Endothelial cell of umbilical vein (primary cell): ENCODE data around the gene UBE2D2. TPM values are rescaled to one million over a fixed set of nuclear protein-coding genes. Genes with fewer than 3 reads are reported as not detected.
A peak's percentile ranks its signal among the peaks of the same experiment; 100 is the strongest.
"Not testable (repeated sequence)": the region's sequence is repeated elsewhere in the genome, so short reads cannot be mapped to it uniquely, and the experiment has no call there.

Experiments used
- BruUV-seq: library from RNA; stranded (reverse); fragments of 400-500 nt; replicated peaks from 2 replicates; lab custom pipeline; 2021; lab: Mats Ljungman, UMichigan
- CTCF ChIA-PET: fragments of 300-600, 350-600 bp; sonication (Branson Sonifier 250); formaldehyde crosslinking; loops from one replicate; lab custom pipeline; 2021; ENCODE audit warnings: antibody characterized with exemption, inconsistent platforms; lab: Charles Lee
- POLR2A ChIA-PET: fragments of 300-600, 350-600 bp; sonication (Branson Sonifier 250); formaldehyde crosslinking; loops from one replicate; lab custom pipeline; 2021; ENCODE audit warnings: antibody characterized with exemption, inconsistent platforms; lab: Charles Lee
- DNase-seq: peaks from one replicate; pipeline ENCODE4 v3.0.0-alpha.2; 2011; ENCODE audit warnings: low read depth, low spot score
- FAIRE-seq: peaks from 2 replicates; lab custom pipeline; 2011; peaks lifted over from hg19 to GRCh38; lab: Jason Lieb, UNC
- H2AFZ ChIP-seq: 2 replicates; pipeline ENCODE4 v1.6.0; 2012; ENCODE audit warnings: low read depth, low read length, control low read depth, inconsistent platforms
- H3K27ac ChIP-seq: 2 replicates; pipeline ENCODE4 v1.5.1; 2011; ENCODE audit warnings: low read depth, mild to moderate bottlenecking, control low read depth, low read length, moderate library complexity; ENCODE audit not compliant: insufficient read depth
- H3K27me3 ChIP-seq, 2 experiments: 2 replicates each; pipeline versions ENCODE4 v1.6.0 to v1.6.1; 2011; ENCODE audit warnings: low read length in 2 of 2, mixed read lengths in 1 of 2; ENCODE audit not compliant: control insufficient read depth in 2 of 2, insufficient read depth in 2 of 2
- H3K36me3 ChIP-seq, 2 experiments: 2 replicates in 1 of 2; 3 replicates in 1 of 2; pipeline ENCODE4 v1.5.1; 2011; ENCODE audit warnings: low read length in 2 of 2, mild to moderate bottlenecking in 1 of 2, moderate library complexity in 1 of 2; ENCODE audit not compliant: control insufficient read depth in 2 of 2, insufficient read depth in 2 of 2; ENCODE audit errors: extremely low read depth in 1 of 2
- H3K4me1 ChIP-seq: 3 replicates; pipeline ENCODE4 v1.5.1; 2011; ENCODE audit warnings: mild to moderate bottlenecking, low read length; ENCODE audit not compliant: control insufficient read depth, insufficient read depth; ENCODE audit errors: extremely low read depth
- H3K4me2 ChIP-seq: 2 replicates; pipeline ENCODE4 v1.6.1; 2011; ENCODE audit warnings: low read length, control low read depth, mixed read lengths; ENCODE audit not compliant: insufficient read depth
- H3K4me3 ChIP-seq, 3 experiments: fragments of 200-600 bp in 1 of 3; sonication (generic), shearing (Covaris generic) in 1 of 3; replicated peaks in 1 of 3; 2 replicates each; pipeline ENCODE4 v1.5.1; 2011 to 2016; ENCODE audit warnings: control low read depth in 3 of 3, low read length in 3 of 3, mild to moderate bottlenecking in 2 of 3, inconsistent platforms in 1 of 3, low read depth in 1 of 3, moderate library complexity in 1 of 3; ENCODE audit not compliant: insufficient read depth in 1 of 3
- H3K79me2 ChIP-seq: 2 replicates; pipeline ENCODE4 v1.6.0; 2012; ENCODE audit warnings: low read length, inconsistent platforms; ENCODE audit not compliant: control insufficient read depth, insufficient read depth
- H3K9ac ChIP-seq: replicated peaks from 2 replicates; pipeline ENCODE3; 2011; ENCODE audit warnings: low read length, control low read depth; ENCODE audit not compliant: insufficient read depth; ENCODE audit errors: extremely low read depth
- H3K9me1 ChIP-seq: replicated peaks from 3 replicates; pipeline ENCODE4 v1.6.0; 2011; ENCODE audit warnings: mild to moderate bottlenecking, low read length; ENCODE audit not compliant: control insufficient read depth, insufficient read depth; ENCODE audit errors: extremely low read depth
- H3K9me3 ChIP-seq: replicated peaks from 2 replicates; pipeline ENCODE4 v1.5.1; 2012; ENCODE audit warnings: low read length, inconsistent platforms; ENCODE audit not compliant: control insufficient read depth, insufficient read depth
- H4K20me1 ChIP-seq: replicated peaks from 2 replicates; pipeline ENCODE3; 2011; ENCODE audit warnings: mild to moderate bottlenecking, low read length; ENCODE audit not compliant: control insufficient read depth, insufficient read depth; ENCODE audit errors: extremely low read depth
- CTCF ChIP-seq, 2 donors: IDR thresholded peaks; 1 replicate in 1 of 2; 2 replicates in 1 of 2; pipeline ENCODE4 v1.5.1; 2011; ENCODE audit warnings: low read length in 2 of 2, mild to moderate bottlenecking in 2 of 2, moderate library complexity in 2 of 2, control low read depth in 1 of 2, inconsistent platforms in 1 of 2, low read depth in 1 of 2; ENCODE audit not compliant: insufficient read depth in 1 of 2; ENCODE audit errors: extremely low read depth in 1 of 2
- EZH2 ChIP-seq: IDR thresholded peaks from 2 replicates; pipeline ENCODE4 v1.6.1; 2012; ENCODE audit warnings: borderline replicate concordance, low read depth, mild to moderate bottlenecking, moderate library complexity, low read length, inconsistent platforms; ENCODE audit not compliant: severe bottlenecking
- FOS ChIP-seq: IDR thresholded peaks from 2 replicates; pipeline ENCODE4 v1.6.1; 2011; ENCODE audit warnings: mild to moderate bottlenecking, low read length, moderate library complexity, borderline replicate concordance; ENCODE audit not compliant: insufficient read depth
- GATA2 ChIP-seq: IDR thresholded peaks from 2 replicates; pipeline ENCODE4 v1.7.0; 2011; ENCODE audit warnings: low read depth, mild to moderate bottlenecking, moderate library complexity, mixed read lengths, low read length; ENCODE audit not compliant: insufficient read length, insufficient read depth
- JUN ChIP-seq: IDR thresholded peaks from 2 replicates; pipeline ENCODE4 v1.6.1; 2011; ENCODE audit warnings: borderline replicate concordance, low read depth; ENCODE audit not compliant: insufficient read length, insufficient read depth
- MAX ChIP-seq: IDR thresholded peaks from 2 replicates; pipeline ENCODE4 v1.6.1; 2011; ENCODE audit not compliant: insufficient read depth, insufficient read length
- MYC ChIP-seq: IDR thresholded peaks from one replicate; pipeline ENCODE4 v1.6.1; 2011; ENCODE audit warnings: mild to moderate bottlenecking, low read depth, low read length
- POLR2A ChIP-seq: IDR thresholded peaks from 2 replicates; pipeline ENCODE4 v1.6.1; 2012; ENCODE audit warnings: low read depth, mild to moderate bottlenecking, control low read depth, low read length
- POLR2AphosphoS5 ChIP-seq: IDR thresholded peaks from 2 replicates; pipeline ENCODE4 v1.6.1; 2012; ENCODE audit warnings: low read depth, mild to moderate bottlenecking, control low read depth, low read length, moderate library complexity; ENCODE audit not compliant: insufficient read depth
- dilution Hi-C: fragments of 300-500 bp; cut with MboI; formaldehyde crosslinking; loops from one replicate; pipeline ENCODE4 v1.15.0; 2019; ENCODE audit warnings: low sequenced_read_pairs; ENCODE audit not compliant: extremely low pct_ligation_motif_present
- intact Hi-C: fragments of 100-400 bp; cut with micrococcal nuclease; formaldehyde crosslinking; loops from one replicate; pipeline ENCODE4 v1.10.0; 2022
- polyA plus RNA-seq, 4 experiments: library from polyadenylated mRNA; depleted of rRNA in 3 of 4; stranded (reverse) in 3 of 4; unstranded in 1 of 4; fragments of >200 nt; gene quantifications; 2 replicates each; pipeline versions ENCODE4 v1.2.1 to v1.2.3, GENCODE V29; 2011 to 2012; ENCODE audit warnings: missing spikeins in 1 of 4
- total RNA-seq: library from RNA; stranded (reverse); gene quantifications from 2 replicates; pipeline ENCODE4 v1.2.3, GENCODE V29; 2021

Gene UBE2D2
- total and polyA plus RNA-seq, 2 donors (not counting 3 experiments of a cell fraction or from before 2014, with no cell fraction given), result 45.0 to 156 TPM

- H3K79me2 ChIP-seq, result peaks cover 2% of the 10 kb centered on the region
- FAIRE-seq, result no peak
- no peak overlapping the region for H3K9ac ChIP-seq
- H2AFZ ChIP-seq, result no peak overlapping the region
- ChIA-PET CTCF (interaction anchor here (1.0 kb wide), 1 partner anchor 200 kb away, joined by 3 read pairs; no protein-coding TSS in a partner anchor), POLR2A (no interaction called here)
- H3K4me3 ChIP-seq, result no peak overlapping the region
- H3K9me1 ChIP-seq, result no peaks in the 10 kb centered on the region
- intact Hi-C loops (no loop called here), dilution Hi-C loops (no loop called here)
- H3K27me3 ChIP-seq, result no peaks in the 10 kb centered on the region
- no peak overlapping the region for H3K27ac ChIP-seq
- no peaks in the 10 kb centered on the region for H3K9me3 ChIP-seq
- no peaks in the 10 kb centered on the region for H3K4me1 ChIP-seq
- no peak for TF ChIP-seq POLR2A
- no peak for TF ChIP-seq FOS
- no peak for TF ChIP-seq EZH2
- TF ChIP-seq MAX, result no peak
- TF ChIP-seq JUN, result no peak
- TF ChIP-seq CTCF (IDR thresholded peaks at IDR 0.05; ENCODE audit: extremely low read depth in 1 of 2, insufficient read depth in 1 of 2, low read depth in 1 of 2, low read length in 2 of 2), result no peak
- TF ChIP-seq POLR2AphosphoS5, result no peak
- no peak for TF ChIP-seq MYC
- no peak for TF ChIP-seq GATA2
- DNase-seq, result no peak
- H3K36me3 ChIP-seq, result peaks cover 8 to 14% of the 10 kb centered on the region in 2 experiments
- H4K20me1 ChIP-seq, result no peaks in the 10 kb centered on the region
- BruUV-seq, result no TSS peak
- no peak overlapping the region for H3K4me2 ChIP-seq
Measured at GRCh38 chr5:139619861-139620260, 58.7 kb downstream of the UBE2D2 start.

GRCh38 chr5:139625398-139625797, 64.3 kb downstream of the UBE2D2 start:
- intact Hi-C loops, result not testable (repeated sequence)
- CTCF ChIA-PET, result interaction anchor here (4.0 kb wide), 1 partner anchor 50 kb away, joined by 13 read pairs; no protein-coding TSS in a partner anchor

More at GRCh38 chr5:139625398-139625797, 64.3 kb downstream of the UBE2D2 start:
- DNase-seq, H3K4me1 ChIP-seq, H3K4me2 ChIP-seq, POLR2A ChIA-PET, H3K79me2 ChIP-seq, H3K9me1 ChIP-seq, H3K9me3 ChIP-seq, H4K20me1 ChIP-seq, dilution Hi-C loops, H2AFZ ChIP-seq, H3K9ac ChIP-seq, H3K27me3 ChIP-seq, H3K27ac ChIP-seq, BruUV-seq, H3K4me3 ChIP-seq: not testable (repeated sequence)
- H3K36me3 ChIP-seq, result peaks cover 26 to 37% of the 10 kb centered on the region in 2 experiments
- FAIRE-seq, result peak; percentile 8
